NCI-H460 (cell line): ENCODE results near the gene DLG2. TPM values are rescaled to one million over a fixed set of nuclear protein-coding genes. Genes with fewer than 3 reads are reported as not detected.

ENCODE experiments used
- DNase-seq: peaks from one replicate; pipeline ENCODE4 v3.0.0-alpha.2; 2016; ENCODE audit warnings: low read depth; ENCODE audit errors: extremely low read depth
- total RNA-seq: library from RNA; depleted of rRNA; stranded (reverse); fragments of >200 nt; shearing (Covaris generic); gene quantifications from 2 replicates; pipeline ENCODE4 v1.2.3, GENCODE V29; 2014

The DLG2 gene
- total RNA-seq, 1 experiment from 2014 or later: 115 TPM

DNA sequence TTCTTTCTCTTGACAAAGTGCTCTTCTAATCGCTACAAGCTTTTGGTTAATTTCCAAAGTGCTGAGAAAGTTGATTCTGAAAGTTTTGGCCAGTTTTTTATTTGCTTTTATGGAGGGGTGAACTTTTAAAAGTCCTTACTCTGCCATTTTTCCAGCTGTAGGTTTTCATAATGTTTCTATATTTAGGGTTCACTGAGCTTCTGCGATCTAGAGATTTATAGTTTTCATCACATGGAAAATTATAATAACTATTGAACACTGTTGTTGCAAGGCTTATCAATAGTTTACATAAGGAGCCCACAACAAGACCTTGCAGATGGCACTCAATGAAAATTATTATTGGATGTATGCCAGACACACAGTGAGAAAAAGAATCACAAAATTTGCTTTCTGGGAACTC lies 55.1 kb downstream of the DLG2 start:
- DNase-seq: no peak

DNA sequence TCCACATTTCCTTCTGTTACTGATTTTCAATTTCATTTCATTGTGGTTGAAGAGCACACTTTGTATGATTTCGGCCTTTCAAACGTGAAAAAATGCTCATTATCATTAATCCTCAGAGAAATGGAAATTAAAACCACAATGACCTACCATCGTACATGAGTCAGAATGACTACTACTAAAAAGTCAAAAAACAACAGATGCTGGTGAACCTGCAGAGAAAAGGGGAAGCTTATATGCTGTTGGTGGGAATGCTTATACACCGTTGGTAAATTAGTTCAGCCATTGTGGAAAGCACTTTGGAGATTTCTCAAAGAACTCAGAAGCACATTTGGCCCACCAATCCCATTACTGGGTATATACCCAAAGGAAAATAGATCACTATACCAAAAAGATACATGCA lies 57.6 kb downstream of the DLG2 start:
- no peak for DNase-seq

DNA sequence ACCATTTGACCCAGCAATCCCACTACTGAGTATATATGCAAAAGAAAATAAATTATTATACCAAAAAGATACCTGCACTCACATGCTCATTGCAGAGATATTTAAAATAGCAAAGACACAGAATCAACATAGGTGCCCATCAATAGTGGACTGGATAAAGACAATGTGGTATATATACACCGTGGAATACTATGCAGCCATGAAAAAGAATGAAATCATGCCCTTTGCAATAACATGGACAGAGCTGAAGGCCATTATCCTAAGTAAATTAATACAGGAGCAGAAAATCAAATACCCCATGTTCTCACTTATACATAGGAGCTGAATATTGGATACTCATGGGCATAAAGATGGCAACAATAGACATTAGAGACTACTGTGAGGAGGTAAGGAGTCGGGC lies 68.7 kb downstream of the DLG2 start:
- DNase-seq: no peak

DNA sequence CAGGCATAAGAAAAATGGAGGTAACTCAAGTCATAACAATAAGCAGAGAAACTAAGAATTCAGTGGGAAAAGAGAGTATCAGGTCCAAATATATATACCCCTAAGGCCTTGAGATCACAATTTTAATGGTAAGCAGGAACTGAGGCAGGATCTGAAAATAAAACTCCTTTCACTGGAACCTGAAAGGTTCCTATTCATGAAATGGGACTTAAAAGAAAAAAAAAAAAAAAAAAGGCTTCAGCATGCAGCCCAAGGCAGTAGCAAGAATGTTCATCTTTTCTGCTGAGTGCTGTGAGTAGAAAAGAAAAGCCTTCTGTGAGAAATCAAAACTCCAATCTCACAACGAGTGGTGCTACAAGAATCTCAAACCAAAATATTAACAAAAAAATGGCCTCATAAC lies 75.3 kb downstream of the DLG2 start:
- no peak for DNase-seq

DNA sequence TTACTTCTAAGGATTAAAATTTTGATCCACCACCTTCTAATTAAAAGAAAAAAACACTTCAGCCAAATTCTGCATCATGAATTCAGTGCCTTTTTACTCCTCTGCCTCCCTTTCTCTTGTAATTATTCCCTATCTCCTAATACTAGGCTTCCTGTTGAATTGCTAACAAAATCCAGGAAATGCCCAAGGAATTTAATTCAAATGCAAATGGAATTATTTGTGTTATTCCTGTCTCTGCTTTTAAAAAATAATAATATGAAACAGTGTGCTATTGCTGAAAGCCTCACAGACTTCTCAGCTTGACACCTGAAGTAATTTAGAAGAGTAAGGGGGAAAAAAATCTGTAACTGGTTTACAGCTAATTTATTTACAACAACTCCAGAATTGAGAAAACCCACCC lies 85.5 kb downstream of the DLG2 start:
- DNase-seq: no peak

DNA sequence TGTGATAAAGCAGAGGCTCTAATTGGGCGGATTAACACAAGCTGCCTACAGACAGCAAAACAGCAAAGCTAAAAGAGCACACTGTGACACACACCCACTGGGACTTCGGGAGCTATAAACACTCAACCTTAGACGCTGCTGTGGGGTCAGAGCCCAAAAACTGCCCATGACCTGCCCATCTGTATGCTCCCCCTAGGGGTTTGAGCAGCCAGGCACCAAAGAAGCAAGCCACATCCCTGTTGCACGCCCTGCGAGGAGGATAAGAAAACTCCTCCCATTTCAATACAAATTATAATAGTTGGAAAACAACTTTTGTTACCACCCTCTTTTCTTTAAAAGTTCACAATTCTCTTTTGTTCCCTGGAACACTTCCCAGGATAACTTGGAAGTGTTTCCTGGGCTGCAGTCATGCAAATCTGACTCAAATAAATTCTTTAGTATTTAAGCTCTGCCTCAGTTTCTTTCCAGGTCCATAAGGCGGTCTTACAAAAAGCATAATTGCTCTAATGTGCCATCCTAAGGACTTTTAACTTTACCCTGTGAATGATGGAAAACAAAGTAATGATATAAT lies 86.4 kb downstream of the DLG2 start:
- DNase-seq: no peak

DNA sequence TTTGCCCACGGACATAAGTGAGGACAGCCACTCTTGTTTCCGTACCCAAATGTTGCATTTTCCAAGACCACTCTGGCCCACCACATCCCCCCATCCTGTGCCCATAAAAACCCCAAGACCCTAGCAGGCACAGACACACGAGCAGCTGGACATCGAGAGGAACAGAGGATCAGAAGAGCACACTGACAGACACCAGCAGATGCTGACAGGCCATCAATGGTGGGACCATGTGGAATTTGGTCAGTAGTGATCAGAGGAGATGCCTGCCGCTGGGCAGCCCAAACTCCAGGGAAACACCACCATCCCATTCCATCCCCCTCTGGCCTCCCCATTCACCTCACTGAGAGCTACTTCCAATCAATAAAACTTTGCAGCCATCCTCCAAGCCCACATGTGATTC lies 87.0 kb downstream of the DLG2 start:
- DNase-seq: no peak

DNA sequence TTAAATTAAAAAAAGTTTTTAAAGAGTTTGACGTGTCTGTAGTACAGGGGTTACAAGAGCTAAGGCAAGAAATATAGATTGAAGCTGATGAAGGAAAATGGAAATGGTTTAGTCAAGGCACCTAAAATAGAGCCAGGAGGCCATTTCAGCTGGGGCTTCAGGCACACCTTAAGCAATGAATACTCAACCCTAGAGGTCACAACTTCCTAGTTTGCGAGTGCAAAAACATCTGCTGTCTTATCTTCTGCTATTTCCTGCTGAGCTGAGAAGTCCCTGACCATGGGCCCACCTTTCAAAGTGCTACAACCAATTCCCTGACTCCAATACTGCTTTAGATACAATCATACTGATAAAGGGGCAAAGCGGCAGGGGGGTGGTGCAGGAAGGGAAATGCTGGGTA lies 87.4 kb downstream of the DLG2 start:
- no peak for DNase-seq

DNA sequence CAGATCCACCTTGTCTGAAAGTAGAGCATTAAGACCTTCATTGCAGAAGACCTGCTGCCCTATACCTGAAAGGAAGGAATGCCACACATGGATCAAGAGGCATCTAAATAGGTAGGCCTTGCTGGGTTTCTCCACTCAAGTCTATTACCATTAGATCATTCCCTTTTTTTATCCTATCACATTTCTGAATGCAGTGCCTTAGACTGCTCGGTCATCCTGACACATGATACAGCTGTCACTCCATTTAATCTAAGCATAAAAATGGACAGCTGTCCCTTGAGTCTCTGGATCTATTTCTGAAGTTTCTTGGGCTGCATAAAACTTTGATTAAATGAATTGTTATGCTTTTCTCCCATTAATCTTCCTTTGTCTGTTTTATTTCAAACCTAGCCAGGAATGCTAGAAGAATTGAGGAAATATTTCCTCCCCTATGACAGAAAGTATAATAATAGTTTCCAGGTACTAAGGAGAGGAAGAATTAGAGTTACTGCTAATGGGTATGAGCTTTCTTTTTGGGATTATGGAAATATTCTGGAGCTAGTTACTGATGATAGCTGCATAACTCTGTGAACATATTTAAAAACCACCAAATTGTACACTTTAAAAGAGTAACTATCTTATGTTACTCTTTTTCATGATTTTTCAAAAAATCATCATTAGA lies 88.0 kb downstream of the DLG2 start:
- no peak for DNase-seq

DNA sequence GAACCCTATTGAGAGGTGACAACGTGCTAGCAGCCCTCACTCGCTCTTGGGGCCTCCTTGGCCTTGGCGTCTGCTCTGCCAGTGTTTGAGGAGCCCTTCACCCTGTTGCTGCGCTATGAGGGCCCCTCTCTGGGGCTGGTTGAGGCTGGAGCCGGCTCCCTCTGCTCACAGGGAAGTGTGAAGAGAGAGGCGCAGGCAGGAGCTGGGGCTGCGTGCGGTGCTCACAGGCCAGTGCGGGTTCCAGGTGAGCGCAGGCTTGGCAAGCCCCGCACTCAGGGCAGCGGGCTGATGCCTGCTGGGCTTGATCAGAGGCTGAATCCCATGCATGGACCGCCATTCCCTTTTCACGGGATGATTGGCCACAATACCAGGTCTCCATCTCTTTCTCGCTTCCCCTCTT lies 90.7 kb downstream of the DLG2 start:
- no peak for DNase-seq

DNA sequence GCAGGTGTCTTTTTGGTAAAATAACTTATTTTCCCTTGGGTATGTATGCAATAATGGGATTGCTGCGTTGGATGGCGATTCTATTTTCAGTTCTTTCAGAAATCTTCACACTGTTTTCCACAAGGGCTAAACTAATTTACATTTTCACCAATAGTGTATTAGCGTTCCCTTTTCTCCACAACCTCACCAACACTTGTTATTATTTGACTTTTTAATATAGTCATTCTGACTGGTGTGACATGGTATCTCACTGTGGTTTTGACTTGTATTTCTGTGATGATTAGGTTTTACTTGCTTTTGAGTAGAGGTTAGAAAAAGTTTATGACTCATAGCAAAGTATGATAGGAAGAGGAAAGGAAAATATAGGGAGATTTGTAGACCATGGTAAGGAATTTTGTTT lies 92.3 kb downstream of the DLG2 start:
- DNase-seq: no peak

DNA sequence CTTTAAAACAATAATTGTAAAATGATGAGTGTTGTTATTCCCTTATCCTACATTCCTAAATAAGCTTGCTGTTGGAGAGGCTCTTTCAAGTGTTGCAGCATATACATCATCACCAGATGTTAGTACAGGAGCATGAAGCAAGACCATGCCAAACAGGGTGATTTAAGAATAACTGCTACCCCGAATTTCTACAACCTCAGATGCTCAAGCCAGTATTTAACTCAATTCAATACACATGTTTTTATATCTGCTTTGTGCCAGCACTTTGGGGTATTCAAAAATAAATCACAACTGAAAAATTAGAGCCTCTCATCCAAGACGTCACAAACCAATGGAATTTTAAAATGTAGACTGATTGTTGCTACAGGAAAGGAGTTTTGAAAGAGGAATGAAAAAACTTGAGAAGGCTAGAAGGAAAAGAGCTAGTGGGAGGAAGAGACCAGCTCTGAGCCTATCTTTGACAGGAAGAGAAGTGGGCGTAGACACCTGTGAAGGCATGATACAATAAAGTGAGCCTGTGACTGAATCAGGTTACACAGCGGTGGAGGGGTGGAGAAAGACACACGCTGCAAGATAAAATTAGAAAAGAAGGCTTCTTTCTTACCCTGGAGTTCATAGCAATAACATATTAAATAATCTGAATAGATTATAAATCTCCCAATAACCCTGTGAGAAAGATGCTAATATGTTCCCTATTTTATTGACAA lies 95.8 kb downstream of the DLG2 start:
- DNase-seq: no peak

DNA sequence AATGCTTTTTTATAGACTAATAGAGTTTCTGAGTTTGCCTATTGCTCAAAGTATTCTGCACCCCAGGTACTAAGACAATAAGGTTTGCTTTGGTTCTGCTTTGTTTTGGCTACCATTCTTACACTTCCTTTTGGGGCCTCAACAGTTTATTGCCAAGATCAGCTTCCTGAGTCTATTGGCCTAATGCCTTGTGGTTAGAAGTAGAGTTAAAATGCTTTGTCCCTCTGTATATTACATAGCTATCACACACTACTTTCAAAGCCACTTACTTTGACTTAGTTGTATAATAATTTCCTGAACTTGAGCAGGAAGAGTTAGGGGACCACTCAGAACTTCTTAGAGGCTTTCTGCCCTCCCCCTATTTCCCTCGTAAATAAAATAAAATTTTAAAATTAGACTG lies 96.5 kb downstream of the DLG2 start:
- DNase-seq: no peak

DNA sequence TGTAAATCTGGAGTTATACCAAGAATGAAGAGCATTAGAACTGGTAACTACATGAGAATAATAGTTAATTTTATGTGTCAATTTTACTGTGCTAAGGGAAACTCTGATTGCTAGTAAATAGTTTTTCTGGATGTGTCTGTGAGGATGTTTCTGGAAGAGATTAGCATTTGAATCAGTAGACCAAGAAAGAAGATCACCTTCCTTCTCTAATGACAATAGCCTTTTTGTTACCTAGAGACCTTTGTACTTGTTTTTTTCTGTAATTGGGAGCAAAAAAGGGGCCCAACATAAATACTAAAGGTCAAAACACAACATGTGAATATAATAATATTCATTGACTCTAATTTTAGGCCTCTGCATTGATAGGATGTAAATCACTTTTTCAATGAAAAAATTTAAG lies 100.6 kb downstream of the DLG2 start:
- DNase-seq: no peak

DNA sequence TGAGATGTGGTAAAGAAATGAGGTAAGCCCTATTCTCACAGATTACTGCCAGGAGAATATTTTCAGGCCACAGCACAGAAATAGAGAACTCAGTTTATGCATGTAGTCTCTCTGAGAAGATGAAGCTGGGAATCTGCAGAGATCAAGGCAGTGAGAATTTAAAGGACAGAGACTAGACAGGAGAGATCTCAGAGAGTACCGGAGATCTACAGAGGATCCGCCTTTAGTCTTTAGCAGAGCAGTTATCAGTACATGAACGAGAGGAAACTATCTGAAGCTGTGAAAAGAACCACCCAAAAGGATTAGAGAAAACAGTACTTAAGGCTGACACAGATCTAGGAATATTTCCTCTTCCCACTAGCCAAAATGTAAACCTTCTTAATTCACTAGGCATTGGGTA lies 101.5 kb downstream of the DLG2 start:
- no peak for DNase-seq

DNA sequence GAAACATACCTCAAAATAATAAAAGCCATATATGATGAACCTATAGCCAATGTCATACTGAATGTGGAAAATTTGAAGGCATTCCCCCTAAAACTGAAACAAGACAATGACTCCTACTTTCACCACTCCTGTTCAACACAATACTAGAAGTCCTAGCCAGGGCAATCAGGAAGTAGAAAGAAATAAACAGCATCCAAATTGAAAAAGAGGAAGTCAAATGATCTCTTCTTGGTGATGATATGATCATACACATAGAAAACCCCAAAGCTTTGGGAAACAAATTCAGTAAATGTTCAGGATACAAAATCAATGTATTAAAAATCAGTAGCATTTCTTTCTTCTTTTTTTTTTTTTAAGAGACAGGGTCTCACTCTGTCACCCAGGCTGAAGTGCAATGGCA lies 109.9 kb downstream of the DLG2 start:
- DNase-seq: no peak

DNA sequence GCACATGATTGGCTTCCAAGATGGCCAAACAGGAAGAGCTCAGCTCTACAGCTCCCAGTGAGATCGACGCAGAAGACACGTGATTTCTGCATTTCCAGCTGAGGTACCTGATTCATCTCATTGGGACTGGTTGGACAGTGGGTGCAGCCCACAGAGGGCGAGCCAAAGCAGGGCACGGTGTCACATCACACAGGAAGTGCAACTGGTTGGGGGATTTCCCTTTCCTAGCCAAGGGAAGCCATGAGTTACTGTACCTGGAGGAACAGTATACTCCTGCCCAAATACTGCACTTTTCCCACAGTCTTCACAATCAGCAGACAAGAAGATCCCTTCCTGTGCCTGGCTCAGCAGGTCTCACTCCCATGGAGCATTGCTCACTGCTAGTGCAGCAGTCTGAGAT lies 131.2 kb downstream of the DLG2 start:
- no peak for DNase-seq

DNA sequence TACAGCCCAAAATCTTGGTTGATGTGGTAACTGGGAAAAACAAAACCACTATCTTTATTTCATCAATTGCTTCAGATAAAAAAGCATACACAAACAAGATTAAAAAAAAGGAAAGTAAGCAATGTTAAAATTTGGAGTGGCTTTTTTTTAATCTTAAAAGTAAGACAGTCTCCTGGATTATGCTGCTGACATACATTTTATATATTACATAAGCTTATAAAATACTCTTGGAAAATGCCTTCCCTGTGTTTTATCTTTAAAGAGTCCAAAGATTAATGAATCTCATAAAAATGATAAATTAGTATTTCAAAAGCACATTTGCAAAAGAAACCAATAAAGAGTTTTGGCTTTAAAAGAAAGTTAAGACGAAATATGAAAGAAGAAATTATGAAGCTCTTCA lies 132.7 kb downstream of the DLG2 start:
- DNase-seq: no peak

DNA sequence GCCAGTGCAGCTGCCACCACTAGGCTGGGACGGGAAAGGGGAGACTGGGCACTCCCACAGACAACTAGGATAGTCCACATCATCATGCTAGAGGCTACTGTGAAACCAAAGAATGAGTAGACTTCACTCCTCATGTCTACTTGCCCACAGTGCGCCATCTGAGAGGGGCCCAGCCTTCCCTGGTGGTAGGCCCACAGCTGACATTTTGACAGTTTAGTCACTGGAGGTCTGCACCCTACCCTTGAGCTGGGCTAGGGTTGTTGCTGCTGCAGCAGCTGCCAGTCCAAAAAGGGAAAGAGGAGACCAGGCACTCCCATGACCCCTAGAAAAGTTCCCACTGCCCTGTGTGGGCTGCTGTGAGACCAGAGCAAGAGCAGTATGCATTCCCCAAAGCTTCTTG lies 141.2 kb downstream of the DLG2 start:
- DNase-seq: no peak

DNA sequence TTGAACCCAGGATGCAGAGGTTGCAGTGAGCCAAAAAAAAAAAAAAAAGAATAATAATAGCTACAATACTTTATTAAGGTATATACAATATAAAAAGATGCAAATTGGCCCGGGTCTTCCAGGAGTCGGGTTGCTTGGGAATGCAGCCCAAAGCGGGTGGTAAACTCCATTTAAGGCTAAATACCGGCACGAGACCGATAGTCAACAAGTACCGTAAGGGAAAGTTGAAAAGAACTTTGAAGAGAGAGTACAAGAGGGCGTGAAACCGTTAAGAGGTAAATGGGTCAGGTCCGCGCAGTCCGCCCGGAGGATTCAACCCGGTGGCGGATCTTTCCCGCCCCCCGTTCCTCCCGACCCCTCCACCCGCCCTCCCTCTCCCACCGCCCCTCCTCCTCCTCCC lies 143.3 kb downstream of the DLG2 start:
- DNase-seq: no peak

DNA sequence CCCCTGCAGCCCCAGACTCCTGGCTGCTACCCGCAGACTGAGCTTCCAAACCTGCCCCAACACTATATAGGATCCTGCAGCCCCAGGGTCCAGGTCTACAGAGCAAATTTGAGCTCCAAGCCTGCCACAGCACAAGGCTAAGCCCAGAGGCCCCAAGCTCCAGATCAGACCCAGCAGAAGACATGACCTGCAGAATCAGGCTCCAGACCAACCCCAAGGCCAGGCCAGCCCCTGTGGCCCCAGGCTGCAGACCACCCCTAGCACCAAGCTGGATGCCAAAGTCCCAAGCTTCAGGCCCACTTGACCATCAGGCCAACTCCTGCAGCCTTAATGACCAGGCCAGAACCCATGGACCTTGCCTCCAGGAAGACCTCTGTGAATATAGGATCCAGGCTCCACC lies 145.3 kb downstream of the DLG2 start:
- no peak for DNase-seq
